K562 (cell line): ENCODE measurements around the gene C10orf105. TPM values are rescaled to one million over a fixed set of nuclear protein-coding genes. Genes with fewer than 3 reads are reported as not detected.

Source experiments
- ATAC-seq: fragments of 200-7000 bp; cut with Tn5 transposase; 3 replicates; pipeline ENCODE4 v1.9.1; 2020; ENCODE audit warnings: moderate library complexity
- BruUV-seq: library from RNA; stranded (reverse); fragments of 400-500 nt; replicated peaks from 2 replicates; lab custom pipeline; 2021; lab: Mats Ljungman, UMichigan
- CTCF ChIA-PET: fragments of 300-600 bp; formaldehyde crosslinking; extraction: SDS; loops from one replicate; lab custom pipeline; 2021; ENCODE audit warnings: low intra/inter-chr PET ratio; lab: Yijun Ruan, JAX
- POLR2A ChIA-PET: fragments of 300-600, 350-650 bp; sonication (Branson Sonifier 250); formaldehyde crosslinking; extraction: SDS; loops from one replicate; lab custom pipeline; 2021; ENCODE audit warnings: antibody characterized with exemption, inconsistent platforms; lab: Yijun Ruan, JAX
- DNase-seq, 4 experiments: peaks; one replicate each; pipeline versions ENCODE4 v3.0.0 to v3.0.0-alpha.2; 2011 to 2018; ENCODE audit warnings: low spot score in 3 of 4, mixed read lengths in 3 of 4; ENCODE audit errors: extremely low read depth in 1 of 4
- FAIRE-seq: peaks from 2 replicates; lab custom pipeline; 2011; peaks lifted over from hg19 to GRCh38; lab: Jason Lieb, UNC
- H2AFZ ChIP-seq: 2 replicates; pipeline ENCODE4 v1.6.0; 2011; ENCODE audit warnings: low read depth, low read length, control low read depth, inconsistent platforms
- H3K27ac ChIP-seq: fragments of 200-600 bp; 3 replicates; pipeline ENCODE4 v1.8.0; 2011; ENCODE audit warnings: low read depth, mild to moderate bottlenecking, control low read depth, inconsistent platforms, low read length, moderate library complexity, mixed read lengths; ENCODE audit errors: extremely low read depth
- H3K27me3 ChIP-seq, 2 experiments: fragments of 300-600 bp in 1 of 2; 2 replicates in 1 of 2; 3 replicates in 1 of 2; pipeline versions ENCODE4 v1.6.0 to v1.8.0; 2011; ENCODE audit warnings: inconsistent platforms in 2 of 2, low read length in 2 of 2, mild to moderate bottlenecking in 1 of 2, mixed read lengths in 1 of 2, moderate library complexity in 1 of 2; ENCODE audit not compliant: control insufficient read depth in 2 of 2, insufficient read depth in 2 of 2
- H3K36me3 ChIP-seq: fragments of 300-600 bp; 3 replicates; pipeline ENCODE4 v1.8.0; 2011; ENCODE audit warnings: mild to moderate bottlenecking, low read length, inconsistent platforms; ENCODE audit not compliant: control insufficient read depth, insufficient read depth
- H3K4me1 ChIP-seq, 2 experiments: fragments of 200-600 bp in 1 of 2; replicated peaks in 1 of 2; 2 replicates in 1 of 2; 3 replicates in 1 of 2; pipeline versions ENCODE4 v1.5.1 to v1.8.0; 2011; ENCODE audit warnings: inconsistent platforms in 2 of 2, low read length in 2 of 2, mild to moderate bottlenecking in 1 of 2, mixed read lengths in 1 of 2, moderate library complexity in 1 of 2; ENCODE audit not compliant: control insufficient read depth in 2 of 2, insufficient read depth in 2 of 2
- H3K4me2 ChIP-seq: 2 replicates; pipeline ENCODE4 v1.6.1; 2011; ENCODE audit warnings: low read length, control low read depth, inconsistent platforms, mixed read lengths; ENCODE audit not compliant: insufficient read depth
- H3K4me3 ChIP-seq: fragments of 200-600 bp; sonication (generic), shearing (Covaris generic); 2 replicates; pipeline ENCODE4 v1.5.1; 2016; ENCODE audit warnings: control low read depth, inconsistent platforms
- H3K79me2 ChIP-seq: fragments of 200-600 bp; 3 replicates; pipeline ENCODE4 v1.8.0; 2011; ENCODE audit warnings: low read length, inconsistent platforms; ENCODE audit not compliant: control insufficient read depth, insufficient read depth
- H3K9ac ChIP-seq, 2 experiments: 2 replicates each; pipeline versions ENCODE4 v1.6.0 to v1.6.1; 2011; ENCODE audit warnings: low read depth in 2 of 2, low read length in 2 of 2, control low read depth in 1 of 2, inconsistent platforms in 1 of 2, mild to moderate bottlenecking in 1 of 2, mixed read lengths in 1 of 2; ENCODE audit not compliant: insufficient read depth in 1 of 2
- H3K9me1 ChIP-seq: one replicate; pipeline ENCODE4 v1.6.0; 2011; ENCODE audit warnings: inconsistent platforms, mild to moderate bottlenecking, low read length, moderate library complexity; ENCODE audit not compliant: control insufficient read depth, insufficient read depth
- H3K9me3 ChIP-seq: replicated peaks from 2 replicates; pipeline ENCODE4 v1.5.1; 2011; ENCODE audit warnings: low read depth, low read length, inconsistent platforms; ENCODE audit not compliant: control insufficient read depth, insufficient read depth
- H4K20me1 ChIP-seq: replicated peaks from 2 replicates; pipeline ENCODE4 v1.6.1; 2011; ENCODE audit warnings: low read length, inconsistent platforms, mixed read lengths; ENCODE audit not compliant: control insufficient read depth, insufficient read depth
- ESRRB ChIP-seq: fragments of 250-450 bp; sonication (Bioruptor Pico); IDR thresholded peaks from 2 replicates; pipeline ENCODE4 v1.5.0; 2020; ENCODE audit warnings: mild to moderate bottlenecking, moderate library complexity, borderline replicate concordance
- GATA2 ChIP-seq: sonication (generic); formaldehyde crosslinking; IDR thresholded peaks from 2 replicates; pipeline ENCODE4 v1.4.0; 2020; ENCODE audit warnings: mild to moderate bottlenecking, missing genetic modification reagents
- HDAC3 ChIP-seq: fragments of 450-650 bp; IDR thresholded peaks from 2 replicates; pipeline ENCODE4 v1.6.1; 2018; ENCODE audit warnings: borderline replicate concordance, mild to moderate bottlenecking, moderate library complexity; ENCODE audit not compliant: partially characterized antibody
- KDM1A ChIP-seq, 2 experiments: fragments of 450-650 bp; IDR thresholded peaks; 2 replicates each; pipeline ENCODE4 v1.6.1; 2016; ENCODE audit warnings: mild to moderate bottlenecking in 2 of 2
- MAX ChIP-seq: sonication (generic); formaldehyde crosslinking; IDR thresholded peaks from 2 replicates; pipeline ENCODE4 v1.9.0; 2022; ENCODE audit warnings: mild to moderate bottlenecking, missing genetic modification reagents
- NR1H2 ChIP-seq: sonication (generic); formaldehyde crosslinking; IDR thresholded peaks from 2 replicates; pipeline ENCODE4 v1.4.0; 2020; ENCODE audit warnings: mild to moderate bottlenecking, missing genetic modification reagents
- PPARD ChIP-seq: fragments of 250-450 bp; sonication (Bioruptor Pico); IDR thresholded peaks from 2 replicates; pipeline ENCODE4 v1.8.0; 2022; ENCODE audit warnings: inconsistent platforms, mild to moderate bottlenecking, moderate library complexity
- SRSF3 ChIP-seq: fragments of 200-400 bp; formaldehyde crosslinking; IDR thresholded peaks from 2 replicates; pipeline ENCODE4 v1.6.1; 2016; ENCODE audit warnings: mild to moderate bottlenecking, low read length, moderate library complexity; ENCODE audit not compliant: insufficient read depth
- WGBS: fragments of 100-300 bp; shearing (Covaris generic); methylation state at CpG from one replicate; pipeline ENCODE4 v1.1.6; 2016; ENCODE audit warnings: low coverage, mixed read lengths; ENCODE audit not compliant: insufficient coverage; ENCODE audit errors: missing lambda C conversion rate; 5-methylcytosine and 5-hydroxymethylcytosine counted together
- in situ Hi-C: fragments of 300-500 bp; cut with MboI; formaldehyde crosslinking; loops from 4 replicates; pipeline ENCODE4 v1.15.0; 2018; ENCODE audit warnings: inconsistent platforms, mixed read lengths
- intact Hi-C: fragments of 100-400 bp; cut with micrococcal nuclease; formaldehyde crosslinking; loops from 2 replicates; pipeline ENCODE4 v1.14.2; 2022
- polyA plus RNA-seq, 8 experiments: library from polyadenylated mRNA; depleted of rRNA in 4 of 8; stranded (reverse) in 5 of 8; unstranded in 3 of 8; fragments of >200 nt; fragmentation: Nextera tagmentation in 2 of 8; fragmentation: Illumina TruSeq in 1 of 8; extraction: Ambion mirVana in 2 of 8; extraction: Trizol in 1 of 8; gene quantifications; 2 replicates each; pipeline versions ENCODE4 v1.2.1 to v1.2.3, GENCODE V29; 2011 to 2014; ENCODE audit warnings: inconsistent platforms in 1 of 8, missing spikeins in 1 of 8
- total RNA-seq, 7 experiments: library from RNA; depleted of rRNA in 6 of 7; stranded (reverse); fragments of >200 nt in 6 of 7; fragmentation: Illumina TruSeq in 2 of 7; extraction: Trizol in 2 of 7; gene quantifications; 2 replicates each; pipeline versions ENCODE4 v1.2.1 to v1.2.3, GENCODE V29; 2011 to 2021; ENCODE audit warnings: low replicate concordance in 1 of 7

The C10orf105 gene
- total and polyA plus RNA-seq, 9 of the 15 experiments (the other 6 are each of a cell fraction or from before 2014, with no cell fraction given) = 0.03 to 0.25 (median 0.04) TPM; not detected in 3

DNA sequence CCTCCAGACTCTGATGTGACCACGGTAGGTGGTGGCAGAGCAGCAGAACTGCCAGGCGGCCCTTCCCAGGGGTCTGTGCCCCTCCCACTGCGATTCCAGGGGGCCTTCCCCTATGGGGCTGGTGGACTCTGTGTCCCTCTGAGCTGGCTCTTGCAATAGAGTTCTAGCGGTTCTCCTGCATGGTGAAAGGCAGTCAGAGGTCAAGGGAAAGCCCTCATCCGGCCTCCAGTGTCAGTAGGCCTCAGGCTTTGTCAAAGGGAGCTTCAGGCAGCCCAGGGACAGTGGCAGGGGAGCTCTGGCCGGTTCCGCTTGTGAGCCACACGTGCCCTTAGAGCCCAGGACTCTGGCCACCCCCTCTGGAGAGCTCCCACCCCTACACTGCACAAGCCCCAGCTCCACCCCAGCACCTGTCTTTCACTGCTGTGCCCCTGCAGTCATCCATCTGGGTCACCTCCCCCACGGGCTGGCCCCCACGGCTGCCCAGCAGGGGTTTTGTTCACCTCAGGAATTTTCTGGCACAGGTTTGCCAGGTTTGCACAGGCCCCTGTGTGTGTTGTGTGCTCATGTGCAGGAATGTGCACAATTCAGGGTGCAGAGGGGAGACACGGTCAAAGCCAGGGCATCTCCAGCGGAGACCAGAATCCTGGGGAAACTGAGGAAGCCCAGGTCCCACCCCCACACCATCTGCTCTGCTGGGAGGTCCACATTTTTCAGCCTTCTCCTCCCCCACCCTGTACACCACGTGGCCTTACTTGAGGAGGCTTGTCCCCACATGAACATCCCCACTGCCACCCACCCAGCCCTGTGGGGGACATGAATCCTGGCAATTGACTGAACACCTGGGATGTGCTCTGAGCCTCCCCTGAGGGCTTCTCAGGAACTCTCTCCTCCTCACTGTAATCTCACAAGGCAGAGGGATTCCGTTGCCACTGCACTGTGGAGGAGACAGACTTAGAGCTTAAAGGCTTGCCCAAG lies 23.8 kb downstream of the C10orf105 start:
- no peaks in the 10 kb centered on the region for H3K36me3 ChIP-seq
- H3K4me2 ChIP-seq = no peak overlapping the region
- FAIRE-seq (no peak), DNase-seq (peak in 2 of 4 experiments; percentile 45 to 51), ATAC-seq (no peak; the same call in 2 of the 3 replicates)
- peaks cover 9 to 41% of the 10 kb centered on the region in 2 experiments for H3K4me1 ChIP-seq
- ChIA-PET CTCF (interaction anchor here (0.6 to 1.3 kb wide), 4 partner anchors 111 to 382 kb away, joined by 3 to 5 read pairs (median 4); no protein-coding TSS in a partner anchor), POLR2A (interaction anchor here (0.5 to 1.0 kb wide), 6 partner anchors 8 to 312 kb away, joined by 3 read pairs; no protein-coding TSS in a partner anchor)
- no TSS peak for BruUV-seq
- no peak for TF ChIP-seq SRSF3
- TF ChIP-seq KDM1A (IDR thresholded peaks at IDR 0.05) = no peak
- TF ChIP-seq ESRRB (CRISPR knock-in tag) = no peak
- TF ChIP-seq GATA2 (CRISPR knock-in tag) = no peak
- no peak for TF ChIP-seq PPARD
- TF ChIP-seq HDAC3 = no peak
- TF ChIP-seq NR1H2 = no peak
- TF ChIP-seq MAX = 0 out of 2 replicates have a peak, but pooled peaks have one; percentile 18
- H3K79me2 ChIP-seq = no peaks in the 10 kb centered on the region
- peaks cover 3% of the 10 kb centered on the region; the same call in 1 of the 2 replicates for H3K9me3 ChIP-seq
- intact Hi-C loops (loop anchor here (5.0 kb wide), 4 partner anchors 58 to 313 kb away; no protein-coding TSS in a partner anchor), in situ Hi-C loops (no loop called here)
- no peaks in the 10 kb centered on the region for H3K27me3 ChIP-seq
- H4K20me1 ChIP-seq = no peaks in the 10 kb centered on the region
- 52% methylated on average over 14 of the region's 14 CpGs for WGBS
- peak overlapping the region; percentile 71 for H2AFZ ChIP-seq
- H3K9ac ChIP-seq = peak overlapping the region in 1 of 2 experiments; percentile 56; a peak in 2 of 4 replicates
- no peak overlapping the region for H3K4me3 ChIP-seq
- no peak overlapping the region for H3K27ac ChIP-seq
- H3K9me1 ChIP-seq = no peaks in the 10 kb centered on the region
